ENCODE data around the gene HK1.

HK1 gene

DNA sequence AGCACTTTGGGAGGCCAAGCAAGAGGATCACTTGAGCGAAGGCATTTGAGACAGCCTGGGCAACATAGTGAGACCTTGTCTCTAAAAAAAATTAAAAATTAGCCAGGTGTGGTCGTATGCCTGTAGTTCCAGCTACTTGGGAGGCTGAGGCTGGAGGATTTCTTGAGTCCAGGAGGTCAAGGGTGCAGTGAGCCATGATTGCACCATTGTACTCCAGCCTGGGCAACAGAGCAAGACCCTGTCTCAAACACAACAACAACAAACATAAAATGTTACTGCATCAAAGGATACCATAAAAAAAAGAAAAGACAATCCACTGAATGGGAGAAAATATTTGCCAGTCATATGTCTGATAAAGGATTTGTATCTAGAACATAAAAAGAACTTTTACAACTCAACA lies 77.9 kb downstream of the HK1 start:
- TF ChIP-seq, protein P1, sequence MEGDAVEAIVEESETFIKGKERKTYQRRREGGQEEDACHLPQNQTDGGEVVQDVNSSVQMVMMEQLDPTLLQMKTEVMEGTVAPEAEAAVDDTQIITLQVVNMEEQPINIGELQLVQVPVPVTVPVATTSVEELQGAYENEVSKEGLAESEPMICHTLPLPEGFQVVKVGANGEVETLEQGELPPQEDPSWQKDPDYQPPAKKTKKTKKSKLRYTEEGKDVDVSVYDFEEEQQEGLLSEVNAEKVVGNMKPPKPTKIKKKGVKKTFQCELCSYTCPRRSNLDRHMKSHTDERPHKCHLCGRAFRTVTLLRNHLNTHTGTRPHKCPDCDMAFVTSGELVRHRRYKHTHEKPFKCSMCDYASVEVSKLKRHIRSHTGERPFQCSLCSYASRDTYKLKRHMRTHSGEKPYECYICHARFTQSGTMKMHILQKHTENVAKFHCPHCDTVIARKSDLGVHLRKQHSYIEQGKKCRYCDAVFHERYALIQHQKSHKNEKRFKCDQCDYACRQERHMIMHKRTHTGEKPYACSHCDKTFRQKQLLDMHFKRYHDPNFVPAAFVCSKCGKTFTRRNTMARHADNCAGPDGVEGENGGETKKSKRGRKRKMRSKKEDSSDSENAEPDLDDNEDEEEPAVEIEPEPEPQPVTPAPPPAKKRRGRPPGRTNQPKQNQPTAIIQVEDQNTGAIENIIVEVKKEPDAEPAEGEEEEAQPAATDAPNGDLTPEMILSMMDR (conservative IDR thresholded peaks at IDR 0.05; ENCODE audit: low read depth, low read length): no peak
- no peak overlapping the region for H3K4me3 ChIP-seq (ENCODE audit: low read depth, low read length)

DNA sequence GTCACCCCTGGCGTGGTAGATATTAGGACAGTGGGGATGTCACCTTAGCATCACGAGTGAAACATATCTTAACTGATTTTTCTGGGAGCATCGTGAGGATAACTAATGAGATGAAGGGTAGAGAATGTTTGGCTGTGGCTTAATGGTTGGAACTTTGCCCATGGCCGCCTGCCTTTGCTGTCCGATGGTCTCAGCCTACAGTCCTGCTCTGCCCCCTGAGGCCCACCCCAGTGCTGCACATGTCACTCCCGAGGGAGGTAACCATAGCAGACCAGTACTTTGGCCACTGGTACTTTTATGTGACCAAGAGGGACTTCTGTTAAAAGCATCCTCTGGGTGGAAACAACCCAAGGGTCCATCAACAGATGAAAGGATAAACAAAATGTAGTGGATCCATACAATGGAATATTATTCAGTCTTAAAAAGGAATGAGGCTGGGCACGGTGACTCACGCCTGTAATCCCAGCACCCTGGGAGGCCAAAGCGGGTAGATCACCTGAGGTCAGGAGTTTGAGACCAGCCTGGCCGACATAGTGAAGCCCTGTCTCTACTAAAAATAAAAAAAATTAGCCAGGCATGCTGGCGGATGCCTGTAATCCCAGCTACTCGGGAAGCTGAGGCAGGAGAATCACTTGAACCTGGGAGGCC lies 80.0 kb downstream of the HK1 start:
- no peak for DNase-seq (ENCODE audit: low read depth)
- TF ChIP-seq, protein P1 (conservative IDR thresholded peaks at IDR 0.05; ENCODE audit: low read depth, low read length): no peak
- no peak overlapping the region for H3K4me3 ChIP-seq (ENCODE audit: low read depth, low read length)

More for the DNA sequence above, 77.9 kb downstream of the HK1 start:
- DNase-seq (ENCODE audit: low read depth): no peak

DNA sequence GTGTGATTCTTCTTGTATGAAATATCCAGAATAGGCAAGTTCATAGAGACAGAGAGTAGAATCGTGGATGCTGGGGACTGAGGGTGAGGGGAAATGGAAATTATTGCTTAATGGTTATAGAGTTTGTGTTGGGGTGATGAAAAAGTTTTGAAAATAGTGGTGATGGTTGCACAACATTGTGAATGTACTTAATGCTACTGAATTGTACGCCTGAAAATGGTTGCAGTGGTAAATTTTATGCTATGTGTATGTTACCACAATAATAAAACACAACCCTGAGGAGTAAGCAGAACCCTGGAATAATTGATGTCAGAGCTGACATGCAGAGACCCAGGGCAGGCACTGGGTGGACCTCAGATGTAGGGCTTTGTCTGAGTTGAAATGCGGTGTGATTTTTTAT lies 80.9 kb downstream of the HK1 start:
- TF ChIP-seq, protein P1 (conservative IDR thresholded peaks at IDR 0.05; ENCODE audit: low read depth, low read length): no peak
- peak; percentile 67 for DNase-seq (ENCODE audit: low read depth)
- H3K4me3 ChIP-seq (ENCODE audit: low read depth, low read length): no peak overlapping the region

DNA sequence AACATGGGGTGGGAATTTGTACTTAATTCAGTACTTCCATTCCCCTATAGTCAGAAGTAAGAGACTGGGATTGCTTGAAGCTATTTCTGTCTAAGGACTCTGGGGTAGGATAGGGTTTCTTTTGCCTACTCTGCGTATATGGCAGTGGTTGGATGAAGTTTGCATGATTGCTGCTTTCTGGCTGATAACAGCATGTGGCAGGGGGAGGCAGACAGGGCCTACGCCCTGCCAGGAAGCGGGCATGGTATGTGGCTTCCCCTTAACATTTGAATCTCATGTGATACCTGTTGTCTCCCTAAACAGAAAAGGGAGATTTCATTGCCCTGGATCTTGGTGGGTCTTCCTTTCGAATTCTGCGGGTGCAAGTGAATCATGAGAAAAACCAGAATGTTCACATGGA lies 81.3 kb downstream of the HK1 start:
- H3K4me3 ChIP-seq (ENCODE audit: low read depth, low read length): no peak overlapping the region
- TF ChIP-seq, protein P1 (conservative IDR thresholded peaks at IDR 0.05; ENCODE audit: low read depth, low read length): no peak
- DNase-seq (ENCODE audit: low read depth): no peak

DNA sequence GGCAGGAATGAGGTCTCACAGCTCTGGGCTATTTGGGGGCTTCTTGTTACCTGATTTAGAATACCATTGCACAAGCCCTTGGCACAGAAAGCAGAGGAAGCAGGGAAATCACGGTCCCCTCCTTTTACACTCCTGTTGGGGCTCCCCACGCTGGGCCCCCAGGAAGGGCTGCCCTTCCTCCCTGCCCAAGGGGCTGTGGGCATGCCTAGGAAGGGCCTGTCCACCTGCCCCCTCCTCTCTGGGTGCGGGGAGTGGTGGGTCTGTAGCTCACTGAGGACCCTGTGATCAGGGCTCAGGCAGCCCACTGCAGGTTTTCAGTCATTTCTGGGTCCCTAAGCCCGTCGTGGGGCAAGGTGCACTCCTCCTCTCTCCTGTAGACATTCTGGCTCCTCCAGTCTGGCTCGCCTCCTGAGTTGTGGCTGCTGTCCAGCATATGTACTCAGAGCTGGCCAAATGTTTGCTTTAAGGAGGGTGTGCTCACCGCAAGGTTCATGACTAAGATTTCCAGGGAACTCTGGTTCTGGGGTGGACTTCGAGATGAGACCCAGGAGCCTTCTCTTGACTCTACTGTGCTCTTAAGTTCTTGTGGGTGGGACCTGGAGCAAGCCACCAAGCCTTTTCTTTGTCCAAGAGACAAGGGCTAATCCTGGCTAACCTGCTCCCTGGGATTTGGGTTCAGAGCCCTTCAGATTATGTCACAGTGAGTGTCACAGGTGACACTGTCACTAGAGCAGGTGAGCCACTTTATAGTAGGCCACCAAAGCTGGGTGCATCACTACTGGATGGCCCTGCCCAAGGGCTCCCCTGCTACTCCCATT lies 82.4 kb downstream of the HK1 start:
- peak; percentile 93 for DNase-seq (ENCODE audit: low read depth)
- H3K4me3 ChIP-seq (ENCODE audit: low read depth, low read length): no peak overlapping the region
- TF ChIP-seq, protein P1 (conservative IDR thresholded peaks at IDR 0.05; ENCODE audit: low read depth, low read length): no peak

DNA sequence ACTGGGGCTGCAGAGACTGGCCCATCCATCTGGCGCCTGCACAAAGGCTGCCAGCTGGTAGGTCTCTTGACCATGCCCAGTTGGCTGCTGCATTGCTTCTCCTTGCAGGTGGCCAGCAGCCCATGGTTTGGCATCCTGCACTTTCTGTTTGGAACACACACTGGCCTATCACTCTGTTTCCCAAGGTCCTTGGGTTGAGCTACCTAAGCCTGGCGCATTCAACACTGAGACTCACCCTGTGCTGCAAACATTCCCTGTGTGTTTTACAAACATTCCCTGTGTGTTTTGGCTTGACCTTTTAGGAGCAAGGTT lies 83.0 kb downstream of the HK1 start:
- no peak for DNase-seq (ENCODE audit: low read depth)
- H3K4me3 ChIP-seq (ENCODE audit: low read depth, low read length): no peak overlapping the region
- TF ChIP-seq, protein P1 (conservative IDR thresholded peaks at IDR 0.05; ENCODE audit: low read depth, low read length): no peak

Measured in choroid plexus epithelial cell (primary cell).